GM08714 (cell line): ENCODE measurements around the gene COBL.

Source experiments
- H3K4me3 ChIP-seq: fragments of 200-500 bp; sonication (Bioruptor generic); 2 replicates; pipeline ENCODE4 v1.5.1; 2014; ENCODE audit warnings: mild to moderate bottlenecking, low read length, inconsistent platforms
- ZNF274 ChIP-seq: IDR thresholded peaks from 2 replicates; pipeline ENCODE4 v1.6.1; 2012; ENCODE audit warnings: mild to moderate bottlenecking, low read depth, low read length

COBL gene

DNA sequence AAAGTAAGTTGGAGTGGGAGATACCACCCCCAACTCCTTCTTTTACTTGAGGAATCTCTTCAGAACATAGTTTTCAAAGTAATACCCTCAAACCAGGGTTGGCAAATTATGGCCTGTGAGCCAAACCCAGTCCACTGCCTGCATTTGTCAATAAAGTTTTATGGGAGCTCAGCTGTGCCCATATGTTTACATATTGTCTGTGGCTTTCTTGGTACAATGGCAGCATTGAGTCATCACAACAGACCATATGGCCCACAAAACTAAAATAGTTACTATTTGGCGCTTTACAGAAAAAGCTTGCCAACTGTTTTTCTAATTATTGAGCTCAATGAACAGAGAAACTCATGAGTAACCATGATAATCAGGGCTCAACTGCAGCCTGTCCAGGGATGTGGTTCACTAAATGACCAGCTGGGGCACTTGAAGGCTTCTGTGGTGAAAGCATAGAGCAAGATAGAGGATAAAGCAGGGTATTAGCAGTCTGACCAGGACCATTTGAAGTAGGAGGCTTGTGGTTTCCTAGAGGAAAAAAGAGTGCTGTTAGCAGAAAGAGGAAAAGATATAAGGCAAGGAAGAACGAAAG is 337.9 kb downstream of the COBL start:
- TF ChIP-seq ZNF274 = no peak
- no peak overlapping the region for H3K4me3 ChIP-seq

DNA sequence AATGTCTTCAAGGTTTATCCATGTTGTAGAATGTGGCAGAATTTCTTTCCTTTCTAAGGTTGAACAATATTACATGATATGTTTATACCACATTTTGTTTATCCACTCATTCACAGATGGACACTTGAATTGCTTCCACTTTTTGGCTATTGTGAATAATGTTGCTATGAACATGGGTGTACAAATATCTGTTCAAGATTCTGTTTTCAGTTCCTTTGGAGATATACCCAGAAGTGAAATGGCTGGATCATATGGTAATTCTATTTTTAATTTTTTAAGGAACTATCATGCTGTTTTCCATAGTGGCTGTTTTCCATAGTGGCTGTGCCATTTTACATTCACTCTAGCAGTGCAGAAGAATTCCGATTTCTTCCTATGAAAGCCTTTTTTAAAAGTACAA is 339.2 kb downstream of the COBL start:
- H3K4me3 ChIP-seq = no peak overlapping the region
- TF ChIP-seq ZNF274 = no peak

GRCh38 chr7:50976064-50976463 is 340.5 kb downstream of the COBL start:
- no peak for TF ChIP-seq ZNF274
- no peak overlapping the region for H3K4me3 ChIP-seq

DNA sequence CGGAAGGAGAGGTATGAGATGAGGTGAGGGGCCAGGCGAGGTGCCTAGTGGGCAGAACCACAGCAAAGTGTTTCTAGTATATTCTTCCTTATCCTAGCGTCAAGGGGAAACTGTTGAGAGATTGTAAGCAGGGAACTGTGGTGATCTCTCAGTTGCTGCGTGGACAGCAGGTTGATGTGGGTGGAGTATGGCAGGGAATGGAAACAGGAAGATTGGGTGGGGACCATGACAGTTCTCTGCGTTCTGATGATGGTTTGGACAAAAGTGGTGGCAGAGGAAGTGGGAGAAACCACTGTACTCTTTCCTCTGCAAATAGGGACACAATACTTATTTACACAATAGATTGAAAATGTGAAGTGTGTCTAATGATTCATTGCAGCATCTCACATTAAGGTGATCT is 342.4 kb downstream of the COBL start:
- no peak overlapping the region for H3K4me3 ChIP-seq
- TF ChIP-seq ZNF274 = no peak

GRCh38 chr7:50973814-50974213 is 342.8 kb downstream of the COBL start:
- H3K4me3 ChIP-seq = no peak overlapping the region
- TF ChIP-seq ZNF274 = no peak

DNA sequence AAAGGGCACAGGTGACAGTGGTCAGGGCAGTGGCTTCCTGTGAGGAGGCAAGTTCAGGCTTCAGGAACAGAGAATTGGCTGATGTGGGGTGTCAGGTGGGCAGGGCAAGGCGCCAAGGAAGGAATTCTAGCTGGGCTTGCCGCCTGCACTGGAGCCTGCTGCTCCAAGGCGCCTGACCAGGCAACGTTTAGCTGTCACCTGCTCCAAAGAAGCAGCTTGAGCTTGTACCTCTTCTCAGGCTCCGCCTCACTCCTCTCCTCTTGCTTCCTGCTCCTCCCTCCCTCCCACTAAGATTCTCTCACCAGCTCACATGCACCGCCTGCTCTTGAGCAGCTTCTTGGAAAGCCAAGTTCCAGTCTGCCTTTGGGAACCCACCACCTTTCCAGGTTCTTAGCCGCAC is 346.5 kb downstream of the COBL start:
- no peak for TF ChIP-seq ZNF274
- H3K4me3 ChIP-seq = no peak overlapping the region
